Cerebellar cortex (tissue), 1 donor: ENCODE results near the gene EXOC6.
"Not testable (repeated sequence)": the region's sequence is repeated elsewhere in the genome, so short reads cannot be mapped to it uniquely, and the experiment has no call there.

Experiments
- DNase-seq: peaks from one replicate; pipeline ENCODE4 v3.0.0-alpha.2; 2015; ENCODE audit warnings: low spot score

EXOC6 gene

DNA sequence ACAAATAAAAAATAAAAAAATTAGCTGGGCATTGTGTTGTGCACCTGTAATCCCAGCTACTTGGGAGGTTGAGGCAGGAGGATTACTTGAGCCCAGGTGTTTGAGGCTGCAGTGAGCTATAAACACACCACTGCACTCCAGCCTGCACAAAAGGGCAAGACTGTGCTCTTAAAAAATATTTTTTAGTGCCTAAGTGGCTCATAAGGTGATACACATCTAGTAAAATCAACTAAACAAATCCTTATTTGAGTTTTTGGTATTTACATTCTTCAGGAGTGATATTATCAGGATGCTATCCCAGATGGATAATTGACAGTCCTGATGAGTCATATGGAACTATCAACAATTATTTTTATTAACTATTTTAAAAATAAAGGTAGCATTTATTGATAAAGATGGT is 93.9 kb downstream of the EXOC6 start:
- DNase-seq, result no peak

- DNase-seq, result no peak
These were observed 98.2 kb downstream of the EXOC6 start for GRCh38 chr10:92946491-92946890.

GRCh38 chr10:92952573-92952972 is 104.3 kb downstream of the EXOC6 start:
- not testable (repeated sequence) for DNase-seq

- DNase-seq, result no peak
These were observed 109.1 kb downstream of the EXOC6 start for GRCh38 chr10:92957223-92958010.

- DNase-seq, result no peak
These were observed 113.3 kb downstream of the EXOC6 start for GRCh38 chr10:92961638-92962037.

DNA sequence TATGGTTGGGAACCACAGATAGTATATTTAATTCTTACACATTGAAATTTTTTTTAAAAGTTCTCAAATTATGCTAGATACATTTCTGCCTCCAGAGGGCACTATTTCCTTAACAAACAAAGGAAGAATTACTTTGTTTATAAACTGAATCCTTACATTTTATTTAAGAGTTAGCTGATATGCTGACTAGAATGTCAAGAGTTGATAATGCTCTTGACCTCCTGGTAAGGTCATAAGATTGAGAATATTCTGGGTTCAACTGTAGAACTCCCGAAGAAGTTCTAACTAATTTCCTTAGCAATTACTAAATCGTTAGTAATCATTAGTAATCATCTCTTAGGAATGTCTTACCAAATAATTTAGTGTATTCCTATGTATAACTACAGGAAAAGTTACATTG is 117.0 kb downstream of the EXOC6 start:
- DNase-seq, result peak; percentile 20

DNA sequence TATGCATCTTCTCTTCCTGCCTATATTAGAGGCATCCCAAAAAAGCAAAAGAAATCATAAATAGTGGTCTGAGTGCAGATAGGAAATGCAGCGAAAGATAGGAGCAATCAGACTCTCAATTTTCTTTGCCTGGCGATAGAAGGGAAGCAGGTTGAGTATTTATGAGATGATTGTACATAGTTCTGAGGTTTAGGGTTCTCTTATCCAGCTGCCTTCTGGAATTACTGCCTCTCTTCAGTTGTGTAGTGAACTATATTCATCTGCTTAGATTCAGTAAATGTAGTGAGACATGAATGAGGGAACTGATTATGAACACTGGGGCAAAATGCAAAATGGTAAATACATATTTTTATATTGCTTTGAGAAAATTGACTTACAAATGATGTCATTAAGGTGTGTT is 119.3 kb downstream of the EXOC6 start:
- no peak for DNase-seq

GRCh38 chr10:92969151-92969550 is 120.8 kb downstream of the EXOC6 start:
- no peak for DNase-seq

GRCh38 chr10:92970301-92971070 is 122.2 kb downstream of the EXOC6 start:
- no peak for DNase-seq

GRCh38 chr10:92972066-92972870 is 123.9 kb downstream of the EXOC6 start:
- DNase-seq, result no peak

GRCh38 chr10:92972886-92973285 is 124.6 kb downstream of the EXOC6 start:
- no peak for DNase-seq

DNA sequence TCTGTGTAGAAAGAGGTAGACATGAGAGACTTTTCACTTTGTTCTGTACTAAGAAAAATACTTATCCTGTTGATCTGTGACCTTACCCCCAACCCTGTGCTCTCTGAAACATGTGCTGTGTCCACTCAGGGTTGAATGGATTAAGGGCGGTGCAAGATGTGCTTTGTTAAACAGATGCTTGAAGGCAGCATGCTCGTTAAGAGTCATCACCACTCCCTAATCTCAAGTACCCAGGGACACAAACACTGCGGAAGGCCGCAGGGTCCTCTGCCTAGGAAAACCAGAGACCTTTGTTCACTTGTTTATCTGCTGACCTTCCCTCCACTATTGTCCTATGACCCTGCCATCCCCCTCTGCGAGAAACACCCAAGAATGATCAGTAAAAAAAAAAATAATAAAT is 128.0 kb downstream of the EXOC6 start:
- not testable (repeated sequence) for DNase-seq

DNA sequence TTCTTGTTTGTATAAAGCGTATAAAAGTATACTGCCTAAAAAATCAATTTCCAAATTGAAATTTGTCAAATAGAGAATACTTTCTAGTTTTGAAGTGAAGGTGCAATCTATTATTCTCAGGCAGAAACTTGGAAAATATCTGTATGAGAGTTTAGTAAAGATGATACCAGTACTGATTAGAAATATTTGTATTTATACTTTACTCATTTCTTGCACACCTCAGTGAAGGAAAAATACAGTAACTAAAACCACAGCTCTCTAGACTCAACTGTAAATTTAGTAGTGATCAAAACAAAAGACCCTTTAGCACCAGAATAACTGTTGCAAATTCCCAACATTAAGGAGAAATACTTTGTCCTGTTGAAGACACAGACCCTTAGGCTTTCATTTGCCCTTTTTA is 140.9 kb downstream of the EXOC6 start:
- no peak for DNase-seq

GRCh38 chr10:92990615-92991014 is 142.3 kb downstream of the EXOC6 start:
- no peak for DNase-seq

GRCh38 chr10:92991513-92991912 is 143.2 kb downstream of the EXOC6 start:
- DNase-seq, result no peak

DNA sequence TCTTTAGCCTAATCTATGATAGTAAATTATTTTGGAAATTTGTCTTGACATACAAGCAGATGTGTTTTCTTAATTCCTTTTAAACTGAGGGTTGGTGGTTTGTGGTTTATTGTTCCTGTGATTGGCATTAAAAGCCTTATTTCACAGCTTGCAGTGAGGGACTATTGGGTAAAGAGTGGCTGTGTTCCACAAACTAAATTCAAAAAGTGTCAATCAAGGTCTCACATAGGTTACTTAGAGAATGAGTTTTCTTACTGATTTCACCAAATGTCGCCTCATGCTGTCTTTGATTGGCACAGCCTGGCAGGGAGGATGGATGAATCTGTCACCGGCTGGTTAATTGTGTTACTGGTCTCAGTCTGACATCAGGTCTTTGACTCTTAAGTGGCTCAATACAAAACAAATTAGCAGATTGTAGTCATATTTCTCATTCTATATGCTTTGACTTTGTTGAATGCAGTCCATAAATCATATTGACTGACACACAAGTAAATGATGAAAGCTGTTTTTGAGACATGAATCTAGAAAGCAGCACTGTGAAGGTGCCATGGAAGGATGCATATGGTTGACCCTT is 145.5 kb downstream of the EXOC6 start:
- no peak for DNase-seq

- DNase-seq, result no peak
These were observed 147.2 kb downstream of the EXOC6 start for GRCh38 chr10:92995509-92995908.

DNA sequence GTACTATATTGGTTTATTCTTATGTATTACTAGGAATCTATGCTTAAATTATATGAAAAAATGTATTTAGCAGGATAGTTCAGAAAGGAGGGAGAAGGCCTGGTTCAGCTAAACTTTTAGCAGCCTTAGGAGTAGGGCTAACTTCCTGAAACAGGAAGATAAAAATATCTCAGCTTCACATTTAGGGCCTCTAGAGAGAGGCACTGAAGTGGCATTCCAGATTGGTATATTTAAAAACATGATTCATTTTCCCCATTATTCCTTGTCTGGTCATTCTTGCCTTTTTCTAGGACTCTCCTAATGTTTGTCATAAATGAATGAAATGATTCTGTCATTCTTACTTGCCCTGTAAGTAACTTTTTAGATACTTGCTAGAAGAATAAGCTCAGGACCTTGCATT is 149.3 kb downstream of the EXOC6 start:
- no peak for DNase-seq

- DNase-seq, result no peak
These were observed 150.9 kb downstream of the EXOC6 start for GRCh38 chr10:92999191-92999590.

GRCh38 chr10:93006435-93007039 is 158.2 kb downstream of the EXOC6 start:
- DNase-seq, result peak; percentile 51

DNA sequence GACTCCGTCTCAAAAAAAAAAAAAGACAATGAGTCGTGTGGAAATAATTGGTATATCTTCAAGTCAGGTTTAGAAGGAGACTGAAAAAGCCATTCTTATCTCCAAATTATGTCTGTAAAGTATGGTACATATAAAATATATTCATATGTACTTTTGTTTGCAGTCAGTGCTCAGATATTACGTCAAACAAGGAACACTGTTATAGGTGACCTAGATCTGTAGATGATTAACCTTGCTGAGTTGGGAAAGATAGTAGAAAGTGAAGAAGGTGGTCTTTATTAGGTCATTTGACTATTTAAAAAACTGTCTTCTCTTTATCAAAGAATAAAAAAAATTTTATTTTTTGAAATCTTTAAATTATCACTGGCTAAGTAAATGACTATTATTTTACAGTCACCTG is 167.4 kb downstream of the EXOC6 start:
- no peak for DNase-seq
